BJ (cell line): ENCODE results near the gene KRTAP12-1. TPM values are rescaled to one million over a fixed set of nuclear protein-coding genes. Genes with fewer than 3 reads are reported as not detected.
"Not testable (repeated sequence)": the region's sequence is repeated elsewhere in the genome, so short reads cannot be mapped to it uniquely, and the experiment has no call there.

Source experiments
- CTCF ChIA-PET: fragments of 350-600 bp; formaldehyde crosslinking; extraction: SDS; loops from one replicate; lab custom pipeline; 2021; ENCODE audit warnings: antibody characterized with exemption, inconsistent platforms; lab: Yijun Ruan, JAX
- POLR2A ChIA-PET: fragments of 300-600 bp; sonication (Branson Sonifier 250); formaldehyde crosslinking; extraction: SDS; loops from one replicate; lab custom pipeline; 2021; ENCODE audit warnings: antibody characterized with exemption; lab: Charles Lee
- DNase-seq: peaks from one replicate; pipeline ENCODE4 v3.0.0-alpha.2; 2011; ENCODE audit warnings: low read depth
- H3K27me3 ChIP-seq: 2 replicates; pipeline ENCODE4 v1.6.0; 2011; ENCODE audit warnings: low read length; ENCODE audit not compliant: control insufficient read depth, insufficient read depth
- H3K36me3 ChIP-seq: 2 replicates; pipeline ENCODE4 v1.5.1; 2011; ENCODE audit warnings: low read length; ENCODE audit not compliant: control insufficient read depth, insufficient read depth
- H3K4me3 ChIP-seq: 2 replicates; pipeline ENCODE4 v1.5.1; 2011; ENCODE audit warnings: low read depth, mild to moderate bottlenecking, control low read depth, low read length
- CTCF ChIP-seq: IDR thresholded peaks from 2 replicates; pipeline ENCODE4 v1.5.1; 2011; ENCODE audit warnings: low read depth, mild to moderate bottlenecking, control low read depth, inconsistent platforms, low read length, moderate library complexity; ENCODE audit not compliant: insufficient read depth
- polyA plus RNA-seq: library from polyadenylated mRNA; depleted of rRNA; stranded (reverse); fragments of >200 nt; gene quantifications from 2 replicates; pipeline ENCODE4 v1.2.3, GENCODE V29; 2011

Gene KRTAP12-1
- polyA plus RNA-seq, 1 experiment, result not detected

DNA sequence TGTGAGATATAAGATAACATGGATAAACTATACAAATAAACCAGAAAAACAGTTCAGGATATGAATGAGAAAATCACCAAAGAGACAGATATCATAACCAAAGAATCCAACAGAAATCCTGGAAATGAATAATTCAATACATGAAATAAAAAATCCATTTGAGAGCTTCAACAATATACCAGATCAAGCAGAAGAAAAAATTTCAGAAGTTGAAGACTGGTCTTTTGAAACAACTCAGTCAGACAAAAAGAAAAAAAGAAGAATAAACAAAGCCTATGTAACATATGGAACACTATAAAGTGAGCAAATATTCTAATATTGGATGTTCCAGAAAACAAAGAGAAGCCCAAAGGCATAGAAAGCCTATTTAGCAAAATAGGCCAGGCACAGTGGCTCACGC lies 10.1 kb downstream of the KRTAP12-1 start:
- H3K4me3 ChIP-seq, result no peak overlapping the region
- H3K36me3 ChIP-seq, result no peaks in the 10 kb centered on the region
- no peak for DNase-seq
- peaks cover 3% of the 10 kb centered on the region; the same call in 1 of the 2 replicates for H3K27me3 ChIP-seq
- TF ChIP-seq CTCF, result no peak
- ChIA-PET CTCF (no interaction called here), POLR2A (no interaction called here)

DNA sequence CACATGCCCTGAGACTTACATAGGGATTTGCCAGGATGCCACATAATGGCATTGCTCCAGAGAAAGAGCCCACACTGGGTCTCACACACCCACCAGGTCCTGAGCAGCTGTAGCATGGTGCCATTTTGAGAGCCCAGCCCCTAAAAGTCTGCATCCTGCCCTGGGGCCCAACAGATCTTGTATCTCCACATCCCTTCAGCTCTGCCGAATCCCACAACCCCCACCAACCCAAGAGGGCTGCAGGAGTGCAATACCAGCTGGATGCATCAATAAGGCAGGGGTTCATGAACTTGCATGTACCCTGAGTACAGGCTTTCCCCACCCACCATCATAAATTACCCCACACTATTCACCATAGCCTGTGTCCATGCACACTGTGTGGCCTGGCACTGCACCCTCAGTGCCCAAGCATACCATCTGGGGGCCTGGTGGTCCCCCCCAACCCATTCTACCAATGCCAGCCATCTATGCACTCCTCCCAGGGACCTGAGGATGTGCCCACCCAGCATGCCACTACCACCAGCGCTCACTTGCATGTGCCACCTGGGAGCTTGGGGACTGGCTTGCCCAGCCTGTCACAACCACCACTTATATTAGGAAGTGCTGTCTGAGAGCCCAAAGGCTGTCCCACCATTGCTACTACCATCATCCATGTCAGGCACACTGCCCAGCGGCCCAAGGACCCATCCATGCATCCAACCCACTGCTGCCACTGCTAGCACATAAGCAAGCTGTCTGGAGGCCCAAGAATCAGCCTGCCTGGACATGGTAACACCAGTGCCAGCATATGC lies 11.1 kb downstream of the KRTAP12-1 start:
- H3K36me3 ChIP-seq, result no peaks in the 10 kb centered on the region
- no peaks in the 10 kb centered on the region; the same call in 1 of the 2 replicates for H3K27me3 ChIP-seq
- POLR2A ChIA-PET, result no interaction called here
- H3K4me3 ChIP-seq, result no peak overlapping the region
- CTCF ChIA-PET, result interaction anchor here (0.7 kb wide), 1 partner anchor 63 kb away, joined by 3 read pairs; no protein-coding TSS in a partner anchor
- TF ChIP-seq CTCF, result no peak
- no peak for DNase-seq

DNA sequence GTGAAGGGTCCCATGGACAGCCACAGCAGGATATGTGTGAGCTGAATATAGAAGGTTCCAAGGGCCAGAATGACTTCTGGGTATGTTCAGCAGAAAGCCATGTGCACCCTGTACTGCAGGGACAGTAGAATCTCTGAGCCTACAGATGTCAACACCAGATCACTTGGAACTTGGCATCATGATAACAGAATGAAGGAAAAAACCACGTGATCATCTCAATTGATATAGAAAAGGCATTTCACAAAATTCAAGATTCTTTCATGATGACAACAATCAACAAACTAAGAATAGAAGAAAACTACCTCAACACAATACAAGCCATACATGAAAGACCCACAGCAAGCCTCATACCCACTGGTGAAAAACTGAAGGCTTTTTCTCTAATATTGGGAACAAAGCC lies 14.4 kb downstream of the KRTAP12-1 start:
- TF ChIP-seq CTCF, result no peak

DNA sequence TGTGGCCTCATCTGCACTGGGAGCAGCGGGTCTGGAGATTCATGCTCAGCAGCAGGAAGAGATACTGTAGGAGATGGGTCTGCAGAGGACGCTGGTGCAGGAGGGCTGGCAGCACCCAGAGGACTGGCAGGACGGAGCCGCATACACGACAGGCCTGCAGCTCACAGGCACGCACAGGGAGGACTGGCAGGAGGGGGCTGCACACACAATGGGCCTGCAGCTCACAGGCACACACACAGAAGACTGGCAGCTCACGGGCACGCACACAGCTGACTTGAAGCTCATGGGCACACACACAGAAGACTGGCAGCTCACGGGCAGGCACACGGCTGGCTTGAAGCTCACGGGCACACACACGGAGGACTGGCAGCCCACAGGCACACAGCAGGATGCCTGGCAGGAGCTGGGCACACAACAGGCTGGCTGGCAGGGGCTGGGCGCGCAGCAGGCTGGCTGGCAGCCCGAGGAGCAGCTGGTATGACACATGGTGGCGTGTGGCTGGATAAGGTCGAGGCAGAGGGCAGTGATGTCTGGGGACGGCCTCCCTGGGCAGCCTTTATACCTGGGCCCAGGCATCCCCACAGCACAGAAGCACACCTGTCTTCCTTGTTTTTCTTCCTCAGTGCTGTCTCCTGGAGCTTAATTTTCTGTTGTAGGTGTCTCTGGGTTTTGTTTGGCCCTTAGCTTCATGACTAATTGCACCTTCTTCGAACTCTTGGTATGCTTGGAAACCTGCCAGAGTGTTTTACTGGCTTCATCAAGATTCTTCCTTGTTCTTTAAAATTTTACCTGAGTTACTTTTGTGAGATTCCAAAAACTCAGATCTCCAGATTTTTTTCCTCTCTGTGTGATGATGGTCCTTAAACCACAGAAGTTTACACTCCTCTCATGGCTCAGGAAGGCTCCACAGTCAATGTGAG lies 15.3 kb downstream of the KRTAP12-1 start, which contains the start of gene KRTAP12-2:
KRTAP12-2 (minus strand) TSS at position 527 of the 920 bp plus-strand sequence; CDS start at position 486, 41 bp downstream.
- Histone ChIP-seq H3K27me3 (no peaks in the 10 kb centered on the region; the same call in 1 of the 2 replicates), H3K4me3 (no peak within 1 kb of the TSS), H3K36me3 (no peaks in the 10 kb centered on the region)
- TF ChIP-seq CTCF, result no peak
- ChIA-PET POLR2A (no interaction called here), CTCF (no interaction called here)
- no peak for DNase-seq

More for the DNA sequence above, 14.4 kb downstream of the KRTAP12-1 start:
- POLR2A ChIA-PET, result no interaction called here
- no peak overlapping the region for H3K4me3 ChIP-seq
- no peak for DNase-seq
- H3K27me3 ChIP-seq, result no peaks in the 10 kb centered on the region; the same call in 1 of the 2 replicates
- no peaks in the 10 kb centered on the region for H3K36me3 ChIP-seq
- CTCF ChIA-PET, result no interaction called here

- no peaks in the 10 kb centered on the region; the same call in 1 of the 2 replicates for H3K27me3 ChIP-seq
- no peak overlapping the region for H3K4me3 ChIP-seq
- CTCF ChIA-PET, result interaction anchor here (0.6 kb wide), 1 partner anchor 19 kb away, joined by 3 read pairs; no protein-coding TSS in a partner anchor
- no peaks in the 10 kb centered on the region for H3K36me3 ChIP-seq
- no peak for TF ChIP-seq CTCF
- POLR2A ChIA-PET, result no interaction called here
- DNase-seq, result no peak
Measured at GRCh38 chr21:44664691-44665090, 17.3 kb downstream of the KRTAP12-1 start.

DNA sequence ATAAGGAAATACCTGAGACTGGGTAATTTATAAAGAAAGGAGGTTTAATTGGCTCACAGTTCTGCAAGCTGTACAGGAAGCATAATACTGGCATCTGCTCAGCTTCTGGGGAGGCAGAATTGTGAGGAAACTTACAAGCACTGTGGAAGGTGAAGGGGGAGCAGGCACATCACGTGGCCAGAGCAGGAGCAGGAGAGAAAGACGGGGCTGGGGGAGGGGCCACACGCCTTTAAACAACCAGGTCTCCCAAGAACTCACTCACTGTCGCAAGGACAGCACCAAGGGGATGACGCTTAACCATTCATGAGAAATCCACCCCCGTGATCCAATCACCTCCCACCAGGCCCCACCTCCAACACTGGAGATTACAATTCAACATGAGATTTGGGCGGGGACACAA lies 20.4 kb downstream of the KRTAP12-1 start:
- CTCF ChIA-PET, DNase-seq, POLR2A ChIA-PET, H3K27me3 ChIP-seq, H3K36me3 ChIP-seq, H3K4me3 ChIP-seq: not testable (repeated sequence)
